Heart left ventricle (tissue), 16 donors: ENCODE results near the gene C2CD4C. TPM values are rescaled to one million over a fixed set of nuclear protein-coding genes. Genes with fewer than 3 reads are reported as not detected.

Experiments used
- ATAC-seq, 4 donors: fragments of 200-7000 bp; cut with Tn5 transposase; one replicate each; pipeline ENCODE4 v1.9.1; 2020 to 2022; ENCODE audit warnings: moderate library complexity in 4 of 4, mild to moderate bottlenecking in 3 of 4, moderate number of reproducible peaks in 1 of 4
- DNase-seq, 5 donors: peaks; one replicate each; pipeline ENCODE4 v3.0.0-alpha.2; 2020
- H3K27ac ChIP-seq, 12 donors: fragments of 200-600 bp; sonication (generic) in 4 of 12; one replicate each; pipeline versions ENCODE4 v1.5.0 to v1.8.0; 2016 to 2022; ENCODE audit warnings: mild to moderate bottlenecking in 2 of 12
- H3K27me3 ChIP-seq, 9 donors: fragments of 200-600 bp; sonication (generic) in 2 of 9; one replicate each; pipeline versions ENCODE4 v1.5.1 to v1.8.0; 2016 to 2022; ENCODE audit warnings: mild to moderate bottlenecking in 3 of 9
- H3K36me3 ChIP-seq, 9 donors: fragments of 200-600 bp; sonication (generic) in 2 of 9; one replicate each; pipeline versions ENCODE4 v1.5.0 to v1.8.0; 2018 to 2022; ENCODE audit warnings: mild to moderate bottlenecking in 2 of 9
- H3K4me1 ChIP-seq, 12 donors: fragments of 200-600 bp; sonication (generic) in 4 of 12; one replicate each; pipeline versions ENCODE4 v1.5.0 to v1.8.0; 2016 to 2022; ENCODE audit warnings: mild to moderate bottlenecking in 3 of 12
- H3K4me3 ChIP-seq, 12 donors: fragments of 200-600 bp; sonication (generic) in 4 of 12; one replicate each; pipeline versions ENCODE4 v1.5.0 to v1.8.0; 2017 to 2022; ENCODE audit warnings: mild to moderate bottlenecking in 9 of 12, moderate library complexity in 4 of 12
- H3K9me3 ChIP-seq, 12 donors: fragments of 200-600 bp; sonication (generic) in 4 of 12; one replicate each; pipeline versions ENCODE4 v1.5.0 to v1.8.0; 2016 to 2022; ENCODE audit warnings: mild to moderate bottlenecking in 1 of 12
- POLR2A ChIP-seq, 2 donors: fragments of 450-650 bp; IDR thresholded peaks; one replicate each; pipeline ENCODE4 v1.6.1; 2017; ENCODE audit warnings: antibody characterized with exemption in 2 of 2, mild to moderate bottlenecking in 2 of 2, moderate library complexity in 2 of 2
- WGBS, 4 donors: extraction: QIAGEN DNeasy Blood & Tissue Kit in 2 of 4; methylation state at CpG; one replicate each; pipeline versions ENCODE4 v1.1.5 to v1.1.7; 2013 to 2018; 5-methylcytosine and 5-hydroxymethylcytosine counted together
- intact Hi-C, 10 donors: fragments of 100-400 bp; cut with DNase I; formaldehyde crosslinking; loops; one replicate each; pipeline versions ENCODE4 v1.11.1 to v1.14.2; 2022
- polyA plus RNA-seq, 2 donors: library from polyadenylated mRNA; stranded (reverse); fragments of 200-250 nt; gene quantifications; one replicate each; pipeline ENCODE4 v1.2.3, GENCODE V29; 2013
- total RNA-seq, 9 donors: library from RNA; depleted of rRNA in 2 of 9; stranded (reverse); fragments of >200 nt in 2 of 9; fragmentation: NEBNext Ultra II Directional in 3 of 9; extraction: Animal tissue kit (Norgen Biotek cat#: 25700) in 3 of 9; gene quantifications; one replicate each; pipeline versions ENCODE4 v1.1.0 to v1.2.4, GENCODE V29; 2016 to 2023
- TF ChIP-seq, protein P1 (sequence below), 12 donors: fragments of 200-600 bp; sonication (generic) in 4 of 12; IDR thresholded peaks; one replicate each; pipeline versions ENCODE4 v1.5.0 to v1.8.0; 2018 to 2022; ENCODE audit warnings: antibody characterized with exemption in 12 of 12, mild to moderate bottlenecking in 5 of 12
- donor health status: ischemic (EF 13 %, LVEDD 7.1; RV severe dilation, severe dysfunction).
- donor health status: healthy with polysubstance abuse.
- donor health status: DM: no; HTN: yes; CAD: no.
- donor health status: DM: no; HTN: no; CAD: no.
- donor health status: ischemic (EF 25% LVEDD 6.9; RV normal size, moderate dysfunction).
- donor health status: ischemic (EF 25% LVEDD 5.7; RV mildly dilated, moderate dysfunction).
- donor health status: healthy.
- donor health status: DM: yes; HTN: yes; CAD: no.
- donor health status: ischemic (EF 35%, LVEDD 5.7; RV mildly dilated, moderate dysfunction).
- donor health status: nonischemic (EF 11% LVEDD 7.7; RV severe dilation, severe dysfunction).
- donor health status: DM: yes; HTN: yes; CAD: no.
- donor health status: PGD.
- donor health status: ischemic (EF 29% LVEDD 5.4; RV normal size, mild dysfunction).
- donor health status: nonischemic (EF 23%, LVEDD 6.1; RV moderate dilation, normal function).

The C2CD4C gene
- total and polyA plus RNA-seq, 11 donors, result 0.12 to 2.2 (median 1.3) TPM

DNA sequence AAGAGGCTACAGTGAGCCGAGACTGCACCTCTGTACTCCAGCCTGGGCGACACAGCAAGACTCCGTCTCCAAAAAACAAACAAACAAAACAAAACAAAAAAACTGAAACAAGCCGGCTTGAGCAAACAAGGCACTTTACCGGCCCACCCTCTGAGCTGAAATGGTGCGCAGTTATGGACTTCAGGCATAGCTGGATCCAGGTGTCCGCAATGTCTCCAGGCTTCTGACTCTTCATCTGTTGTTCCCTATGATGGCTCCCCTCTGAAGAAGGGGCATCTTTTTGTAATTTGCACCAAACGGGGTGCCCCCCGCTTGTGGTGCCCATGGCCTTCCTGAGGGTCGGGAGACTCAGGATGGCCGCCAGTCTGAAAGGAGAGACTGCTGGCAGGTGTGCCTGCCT lies 6.2 kb downstream of the C2CD4C start:
- Histone ChIP-seq H3K4me3 (no peak overlapping the region), H3K36me3 (no peaks in the 10 kb centered on the region), H3K9me3 (no peaks in the 10 kb centered on the region), H3K4me1 (peaks cover 0 to under 1% (median 0%) of the 10 kb centered on the region in 12 donors), H3K27me3 (peaks cover 0 to 50% (median 11%) of the 10 kb centered on the region in 9 donors), H3K27ac (no peak overlapping the region)
- WGBS, 4 donors, result 87 to 95% (median 91%) methylated on average over 11 of the region's 11 CpGs
- TF ChIP-seq, protein P1, sequence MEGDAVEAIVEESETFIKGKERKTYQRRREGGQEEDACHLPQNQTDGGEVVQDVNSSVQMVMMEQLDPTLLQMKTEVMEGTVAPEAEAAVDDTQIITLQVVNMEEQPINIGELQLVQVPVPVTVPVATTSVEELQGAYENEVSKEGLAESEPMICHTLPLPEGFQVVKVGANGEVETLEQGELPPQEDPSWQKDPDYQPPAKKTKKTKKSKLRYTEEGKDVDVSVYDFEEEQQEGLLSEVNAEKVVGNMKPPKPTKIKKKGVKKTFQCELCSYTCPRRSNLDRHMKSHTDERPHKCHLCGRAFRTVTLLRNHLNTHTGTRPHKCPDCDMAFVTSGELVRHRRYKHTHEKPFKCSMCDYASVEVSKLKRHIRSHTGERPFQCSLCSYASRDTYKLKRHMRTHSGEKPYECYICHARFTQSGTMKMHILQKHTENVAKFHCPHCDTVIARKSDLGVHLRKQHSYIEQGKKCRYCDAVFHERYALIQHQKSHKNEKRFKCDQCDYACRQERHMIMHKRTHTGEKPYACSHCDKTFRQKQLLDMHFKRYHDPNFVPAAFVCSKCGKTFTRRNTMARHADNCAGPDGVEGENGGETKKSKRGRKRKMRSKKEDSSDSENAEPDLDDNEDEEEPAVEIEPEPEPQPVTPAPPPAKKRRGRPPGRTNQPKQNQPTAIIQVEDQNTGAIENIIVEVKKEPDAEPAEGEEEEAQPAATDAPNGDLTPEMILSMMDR (IDR thresholded peaks at IDR 0.05), result no peak
- TF ChIP-seq POLR2A (IDR thresholded peaks at IDR 0.05), result no peak
- DNase-seq (no peak), ATAC-seq (no peak)
- intact Hi-C loops, result no loop called here

DNA sequence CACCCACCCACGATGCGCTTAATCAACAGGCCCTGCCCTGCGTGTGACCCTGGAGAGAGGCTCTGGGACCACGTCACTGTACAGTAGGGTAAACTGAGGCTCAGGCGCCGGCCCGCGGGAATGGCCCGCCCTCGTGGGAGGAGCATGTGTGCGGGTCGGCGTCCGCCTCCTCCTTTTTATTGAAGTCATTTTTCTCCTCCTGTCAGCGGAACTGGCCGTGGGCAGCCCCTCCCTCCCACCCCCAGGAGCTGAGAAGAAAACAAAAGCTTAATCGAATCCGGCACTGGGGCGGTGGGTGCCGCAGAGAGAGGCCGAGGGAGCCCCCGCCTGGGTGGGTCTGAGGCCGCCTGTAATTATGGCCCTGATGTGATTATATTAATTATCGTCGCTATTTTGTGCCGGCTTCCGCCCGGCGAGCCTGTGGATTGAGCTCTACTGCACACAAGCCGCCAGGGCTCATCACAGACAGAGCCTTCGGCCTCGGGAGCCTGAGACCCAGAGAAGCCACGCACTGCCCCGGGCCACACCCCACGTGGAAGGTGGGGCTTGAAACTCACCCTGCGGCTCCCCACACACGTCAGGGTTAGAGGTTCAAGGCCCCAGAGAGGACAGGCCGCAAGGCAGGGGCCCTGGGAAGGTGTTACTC lies 7.0 kb downstream of the C2CD4C start:
- peak in 1 of 4 donors; percentile 13 for ATAC-seq

DNA sequence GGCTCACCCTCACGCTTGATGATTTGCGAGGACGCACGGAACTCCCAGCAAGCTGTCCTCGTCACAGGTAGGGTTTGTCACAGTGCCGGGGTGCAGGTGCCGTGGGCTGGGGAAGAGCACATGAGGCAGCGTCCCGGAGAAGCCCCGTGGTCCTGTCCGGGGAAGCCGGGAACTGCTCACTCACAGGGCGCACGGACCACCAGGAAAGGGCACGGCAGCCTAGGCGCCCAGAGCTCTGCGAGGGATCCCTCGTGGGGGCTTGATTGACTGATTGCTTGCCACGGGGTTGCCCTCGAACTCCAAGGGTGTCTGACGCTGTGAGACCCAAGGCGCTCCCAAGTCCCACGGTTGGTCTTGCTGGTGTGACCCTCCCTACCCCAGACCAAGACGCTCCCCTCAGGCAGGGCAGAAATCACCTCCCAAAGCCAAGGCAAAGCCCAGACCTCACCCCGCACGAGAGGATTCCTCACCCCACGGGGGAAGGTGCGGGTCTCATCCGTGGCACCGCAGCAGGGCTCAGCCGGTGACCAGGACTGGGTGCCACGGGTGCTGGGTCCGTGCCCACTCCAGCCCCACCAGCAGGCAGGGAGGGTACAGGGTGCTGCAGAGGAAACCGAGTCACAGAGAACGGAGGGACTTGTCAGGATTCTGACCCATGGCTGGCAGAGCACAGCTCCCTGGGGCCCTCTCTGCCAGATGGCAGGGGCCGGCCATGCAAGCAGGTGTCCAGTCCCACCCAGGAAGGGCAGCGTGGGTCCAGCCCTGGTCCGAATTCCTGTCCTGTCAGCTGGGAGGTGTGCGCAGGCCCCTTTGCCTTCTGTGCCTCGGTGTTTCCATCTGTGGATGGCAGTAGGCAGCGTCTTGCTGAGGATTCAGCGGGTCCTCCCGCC lies 7.7 kb downstream of the C2CD4C start:
- Histone ChIP-seq H3K4me3 (peak overlapping the region in 1 of 12 donors; percentile 34), H3K27me3 (peaks cover 0 to 36% (median 9%) of the 10 kb centered on the region in 9 donors), H3K4me1 (no peaks in the 10 kb centered on the region), H3K9me3 (no peaks in the 10 kb centered on the region), H3K36me3 (no peaks in the 10 kb centered on the region), H3K27ac (no peak overlapping the region)
- ATAC-seq (peak in 1 of 4 donors; percentile 21), DNase-seq (peak in 2 of 5 donors; percentile 14 to 27)
- intact Hi-C loops, result no loop called here
- 82 to 93% (median 86%) methylated on average over 21 to 43 of the region's 43 CpGs for WGBS, 4 donors
- TF ChIP-seq POLR2A (IDR thresholded peaks at IDR 0.05), result no peak
- TF ChIP-seq, protein P1 (IDR thresholded peaks at IDR 0.05), result no peak

More for the DNA sequence above, 7.0 kb downstream of the C2CD4C start:
- TF ChIP-seq POLR2A (IDR thresholded peaks at IDR 0.05), result no peak
- peak in 2 of 5 donors; percentile 12 to 30 for DNase-seq
- WGBS, 4 donors, result 46 to 53% (median 52%) methylated on average over 31 to 38 of the region's 38 CpGs
- intact Hi-C loops, result no loop called here
- H3K27ac ChIP-seq, result no peak overlapping the region
- H3K36me3 ChIP-seq, result no peaks in the 10 kb centered on the region
- H3K9me3 ChIP-seq, result no peaks in the 10 kb centered on the region
- peak overlapping the region in 2 of 12 donors; percentile 23 to 34 for H3K4me3 ChIP-seq
- H3K4me1 ChIP-seq, result no peaks in the 10 kb centered on the region
- peaks cover 0 to 42% (median 9%) of the 10 kb centered on the region in 9 donors for H3K27me3 ChIP-seq

DNA sequence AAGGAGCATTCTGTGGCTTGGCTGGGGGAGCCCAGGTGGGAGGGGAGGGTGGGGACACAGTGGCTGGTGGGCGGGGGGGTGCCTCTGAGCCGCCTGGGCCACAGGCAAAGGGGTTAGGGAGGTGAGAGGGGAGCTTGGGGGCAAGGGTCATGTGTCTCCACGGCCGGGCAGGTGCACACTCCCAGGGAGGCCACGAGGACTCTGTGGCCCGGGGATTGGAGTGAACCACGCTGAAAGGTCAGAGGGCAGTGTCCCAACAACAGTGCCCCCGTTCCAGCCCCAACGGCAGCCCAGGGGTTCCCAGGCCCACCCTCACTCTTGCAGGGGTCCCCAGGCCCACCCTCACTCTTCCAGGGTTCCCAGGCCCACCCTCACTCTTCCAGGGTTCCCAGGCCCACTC lies 9.6 kb downstream of the C2CD4C start:
- peaks cover 0 to 27% (median 9%) of the 10 kb centered on the region in 9 donors for H3K27me3 ChIP-seq
- no peak overlapping the region for H3K27ac ChIP-seq
- no peaks in the 10 kb centered on the region for H3K9me3 ChIP-seq
- intact Hi-C loops, result loop anchor here in 2 of 10 donors (10.0 kb wide), 2 partner anchors 75 to 85 kb away; a partner anchor contains a TSS
- no peaks in the 10 kb centered on the region for H3K36me3 ChIP-seq
- no peak for TF ChIP-seq POLR2A (IDR thresholded peaks at IDR 0.05)
- TF ChIP-seq, protein P1 (IDR thresholded peaks at IDR 0.05), result no peak
- peak in 1 of 5 donors; percentile 12 for DNase-seq
- ATAC-seq, result no peak
- H3K4me1 ChIP-seq, result no peaks in the 10 kb centered on the region
- no peak overlapping the region for H3K4me3 ChIP-seq
- WGBS, 4 donors, result 78 to 88% (median 84%) methylated on average over 8 to 9 of the region's 9 CpGs
